Skin of body (tissue), 2 donors: ENCODE measurements around the gene MRPS31. TPM values are rescaled to one million over a fixed set of nuclear protein-coding genes. Genes with fewer than 3 reads are reported as not detected.
A peak's percentile ranks its signal among the peaks of the same experiment; 100 is the strongest.
"Not testable (repeated sequence)": the region's sequence is repeated elsewhere in the genome, so short reads cannot be mapped to it uniquely, and the experiment has no call there.

Experiments
- DNase-seq: peaks from one replicate; lab custom pipeline; 2025; lab: John Stamatoyannopoulos, UW
- total RNA-seq: library from RNA; depleted of rRNA; stranded (reverse); fragments of >200 nt; gene quantifications from one replicate; pipeline ENCODE4 v1.2.3, GENCODE V29; 2014

Gene MRPS31
- total RNA-seq, 1 donor from 2014 or later, result 22.2 TPM

GRCh38 chr13:40762849-40763248 is 8.1 kb downstream of the MRPS31 start:
- DNase-seq, result no peak

DNA sequence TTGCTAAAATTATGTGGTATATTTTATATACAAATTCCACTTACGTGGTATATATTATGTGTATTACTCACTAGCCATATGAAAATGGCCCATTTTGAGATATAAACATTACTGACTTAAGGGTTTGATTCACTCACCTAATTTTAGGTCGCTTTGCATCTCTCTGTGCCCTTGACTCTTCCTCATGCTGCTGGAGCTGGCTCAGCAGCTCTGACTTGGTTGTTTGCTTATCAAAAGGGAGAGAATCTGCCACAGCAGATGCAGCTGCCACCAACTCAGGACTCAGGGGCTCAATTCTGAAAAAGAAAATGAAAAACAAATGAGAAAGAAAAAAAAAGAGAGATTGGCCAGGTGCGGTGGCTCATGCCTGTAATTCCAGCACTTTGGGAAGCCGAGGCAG is 12.2 kb downstream of the MRPS31 start:
- DNase-seq, result no peak

DNA sequence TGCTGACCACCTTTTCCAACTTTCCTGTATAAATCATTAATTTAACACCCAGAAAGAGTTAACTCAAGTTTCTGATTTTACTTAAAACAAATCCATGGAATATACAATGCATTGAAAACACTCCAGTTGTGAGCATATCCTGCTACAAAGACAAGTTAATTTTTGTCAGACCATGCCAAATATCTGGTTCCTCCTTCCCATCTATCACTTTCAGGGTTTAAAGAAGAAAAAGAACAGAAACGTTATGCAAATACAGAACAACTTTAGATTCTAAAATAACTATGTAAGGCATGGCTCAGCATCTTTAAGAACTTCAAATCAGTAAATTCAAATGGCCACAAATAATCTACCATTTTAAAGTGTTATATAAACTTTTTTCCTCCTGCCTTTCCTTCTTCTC is 14.9 kb downstream of the MRPS31 start:
- no peak for DNase-seq

GRCh38 chr13:40755082-40755700 is 15.8 kb downstream of the MRPS31 start:
- no peak for DNase-seq

DNA sequence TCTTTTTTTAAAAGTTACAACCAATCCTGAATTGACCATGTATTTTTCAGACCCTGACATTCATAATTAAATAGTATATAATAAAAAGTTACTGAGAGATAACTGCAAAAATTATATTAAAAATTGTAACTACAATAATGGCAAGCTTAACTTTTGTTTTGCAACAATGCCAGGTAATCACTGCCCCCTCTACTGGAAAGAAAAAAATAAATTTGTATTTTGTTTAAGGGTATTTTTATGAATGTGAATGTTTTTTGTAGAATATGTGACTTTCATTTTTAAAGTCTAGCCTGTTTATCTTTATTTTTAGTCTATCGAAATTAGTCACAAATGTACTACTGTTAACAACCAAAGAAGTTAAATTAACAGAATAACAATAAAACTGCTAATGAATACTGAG is 21.7 kb downstream of the MRPS31 start:
- DNase-seq, result no peak

DNA sequence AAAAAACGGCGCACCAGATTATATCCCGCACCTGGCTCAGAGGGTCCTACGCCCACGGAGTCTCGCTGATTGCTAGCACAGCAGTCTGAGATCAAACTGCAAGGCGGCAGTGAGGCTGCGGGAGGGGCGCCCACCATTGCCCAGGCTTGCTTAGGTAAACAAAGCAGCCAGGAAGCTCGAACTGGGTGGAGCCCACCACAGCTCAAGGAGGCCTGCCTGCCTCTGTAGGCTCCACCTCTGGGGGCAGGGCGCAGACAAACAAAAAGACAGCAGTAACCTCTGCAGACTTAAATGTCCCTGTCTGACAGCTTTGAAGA is 35.8 kb downstream of the MRPS31 start:
- DNase-seq, result not testable (repeated sequence)

DNA sequence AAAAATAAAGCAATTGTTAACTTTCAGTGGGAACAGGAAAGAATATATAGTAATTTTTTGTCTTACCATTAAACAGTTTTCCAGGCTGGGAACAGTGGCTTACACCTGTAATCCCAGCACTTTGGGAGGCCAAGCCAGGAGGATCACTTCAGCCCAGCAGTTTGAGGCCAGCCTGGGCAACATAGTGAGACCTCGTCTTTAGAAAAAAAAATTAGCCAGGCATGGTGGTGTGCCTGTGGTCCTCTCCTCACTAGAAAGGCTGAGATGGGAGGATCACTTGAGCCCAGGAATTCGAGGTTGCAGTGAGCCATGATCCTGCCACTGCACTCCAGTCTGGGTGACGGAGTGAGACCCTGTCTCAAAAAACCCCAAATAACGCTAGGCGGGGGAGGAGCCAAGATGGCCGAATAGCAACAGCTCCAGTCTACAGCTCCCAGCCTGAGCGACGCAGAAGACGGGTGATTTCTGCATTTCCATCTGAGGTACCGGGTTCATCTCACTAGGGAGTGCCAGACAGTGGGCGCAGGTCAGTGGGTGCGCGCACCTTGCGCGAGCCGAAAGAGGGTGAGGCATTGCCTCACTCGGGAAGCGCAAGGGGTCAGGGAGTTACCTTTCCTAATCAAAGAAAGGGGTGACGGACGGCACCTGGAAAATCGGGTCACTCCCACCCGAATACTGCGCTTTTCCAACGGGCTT is 36.3 kb downstream of the MRPS31 start:
- DNase-seq, result not testable (repeated sequence)

- no peak for DNase-seq
These were observed 38.3 kb downstream of the MRPS31 start for GRCh38 chr13:40732658-40733057.

- no peak for DNase-seq
These were observed 42.4 kb downstream of the MRPS31 start for GRCh38 chr13:40728595-40728994.

DNA sequence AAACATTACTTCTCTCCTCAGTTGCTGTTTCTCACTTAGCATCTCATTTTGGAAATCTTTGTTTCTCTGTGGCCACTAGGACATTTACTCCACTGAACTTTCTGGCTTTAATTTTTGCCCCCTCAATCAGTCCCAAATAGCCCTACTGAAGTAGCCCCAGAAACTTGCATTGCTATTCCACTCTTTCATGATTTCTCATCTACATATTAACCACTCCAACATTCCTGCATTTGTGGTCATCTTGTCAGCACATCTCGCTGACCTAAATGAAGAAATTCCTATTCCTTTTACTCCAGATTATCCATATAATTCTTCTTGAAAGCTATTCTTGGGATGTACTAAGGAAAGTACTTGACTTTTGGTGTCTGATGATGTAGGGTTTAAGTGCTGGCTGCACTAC is 56.6 kb downstream of the MRPS31 start:
- not testable (repeated sequence) for DNase-seq

GRCh38 chr13:40706439-40706838 is 64.6 kb downstream of the MRPS31 start:
- no peak for DNase-seq

- DNase-seq, result no peak
These were observed 73.3 kb downstream of the MRPS31 start for GRCh38 chr13:40697711-40698110.

- DNase-seq, result no peak
These were observed 76.6 kb downstream of the MRPS31 start for GRCh38 chr13:40694426-40694825.

GRCh38 chr13:40692946-40693345 is 78.0 kb downstream of the MRPS31 start:
- DNase-seq, result no peak

DNA sequence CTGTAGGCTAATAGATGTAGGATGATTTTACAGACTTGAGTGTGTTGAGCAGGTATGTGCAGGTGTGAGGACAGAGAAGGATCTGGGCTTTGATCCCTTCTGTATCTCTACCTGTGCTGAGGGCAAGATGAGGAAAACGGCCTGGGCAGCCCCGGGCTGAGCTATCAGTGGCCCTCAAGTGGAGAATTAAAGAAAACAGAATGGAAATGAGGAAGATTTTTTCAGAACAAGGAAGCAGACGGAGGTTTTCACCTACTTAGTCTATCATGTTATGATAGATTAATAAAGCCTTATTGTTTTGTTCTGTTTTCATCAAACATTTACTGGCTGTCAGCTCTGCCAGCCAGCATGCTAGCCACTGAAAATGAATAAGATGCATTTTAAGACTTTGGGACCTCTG is 82.2 kb downstream of the MRPS31 start:
- DNase-seq, result no peak

DNA sequence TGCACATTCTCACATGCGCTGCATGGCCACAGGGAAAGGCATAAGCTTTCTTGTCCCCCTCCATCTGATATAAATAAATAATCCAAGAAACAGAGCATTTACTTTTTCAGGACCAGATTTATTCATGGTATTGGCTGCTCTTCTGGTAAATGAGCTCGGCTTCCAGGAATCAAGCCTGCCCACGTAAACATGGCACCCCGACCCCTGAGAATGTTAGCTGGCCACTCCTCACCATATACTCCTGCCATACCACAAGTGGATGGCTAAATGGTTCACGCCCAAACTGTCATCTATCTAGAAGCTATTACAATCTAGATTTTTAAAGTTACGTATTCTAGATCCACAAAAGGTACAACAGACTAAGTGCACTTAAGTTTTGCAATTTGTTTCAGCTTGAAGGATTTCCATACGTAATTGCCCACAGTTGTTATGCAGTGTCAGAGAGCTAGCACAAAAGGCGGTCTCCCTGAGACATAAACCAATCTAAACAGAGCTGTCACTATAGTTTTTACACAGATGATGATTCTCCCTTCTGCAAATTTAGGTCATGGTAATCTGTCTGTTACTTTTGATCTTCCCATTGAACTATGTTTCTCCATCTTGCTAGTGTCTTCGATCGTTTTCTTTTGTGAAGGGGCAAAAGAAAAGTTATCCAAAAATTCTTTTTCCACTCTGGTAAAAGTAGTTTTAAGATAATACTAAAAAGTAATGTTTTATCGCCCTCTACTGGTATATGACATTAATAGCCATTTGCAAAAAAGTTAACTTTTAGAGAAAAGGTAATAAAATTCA is 88.3 kb downstream of the MRPS31 start:
- peak; percentile 16 for DNase-seq

- DNase-seq, result peak; percentile 16
These were observed 89.4 kb downstream of the MRPS31 start for GRCh38 chr13:40681341-40682146.

DNA sequence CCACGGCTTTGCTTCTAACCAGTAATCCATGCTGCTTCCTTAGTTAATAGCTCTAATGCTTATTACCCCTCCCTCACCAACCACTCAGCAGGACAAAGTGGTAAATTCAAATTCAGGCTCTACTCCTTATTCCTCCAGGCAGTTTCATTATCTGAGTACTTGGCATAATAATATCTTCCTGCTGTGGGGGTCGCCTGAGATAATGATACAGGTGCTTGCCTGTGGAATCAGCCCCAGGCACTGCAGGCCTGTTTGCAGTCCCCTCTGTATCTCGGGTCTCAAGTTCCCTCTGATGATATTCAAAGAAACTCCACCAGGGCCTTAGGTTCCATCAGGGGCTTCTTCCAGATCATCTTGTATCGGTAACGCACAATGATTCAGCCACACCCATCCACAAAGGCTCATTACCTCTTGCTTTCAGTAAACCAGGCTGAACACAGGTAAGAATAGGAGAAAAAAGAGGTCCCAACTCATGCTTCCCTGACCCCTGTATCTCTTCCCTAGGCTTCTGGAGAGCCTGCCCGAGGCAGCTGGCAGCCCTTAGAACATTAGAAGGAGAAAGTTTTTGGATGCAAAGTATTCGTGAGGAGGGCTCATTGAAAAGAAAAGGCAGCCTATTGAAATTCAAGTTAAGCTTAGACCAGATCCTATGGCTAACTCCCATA is 90.2 kb downstream of the MRPS31 start:
- no peak for DNase-seq

DNA sequence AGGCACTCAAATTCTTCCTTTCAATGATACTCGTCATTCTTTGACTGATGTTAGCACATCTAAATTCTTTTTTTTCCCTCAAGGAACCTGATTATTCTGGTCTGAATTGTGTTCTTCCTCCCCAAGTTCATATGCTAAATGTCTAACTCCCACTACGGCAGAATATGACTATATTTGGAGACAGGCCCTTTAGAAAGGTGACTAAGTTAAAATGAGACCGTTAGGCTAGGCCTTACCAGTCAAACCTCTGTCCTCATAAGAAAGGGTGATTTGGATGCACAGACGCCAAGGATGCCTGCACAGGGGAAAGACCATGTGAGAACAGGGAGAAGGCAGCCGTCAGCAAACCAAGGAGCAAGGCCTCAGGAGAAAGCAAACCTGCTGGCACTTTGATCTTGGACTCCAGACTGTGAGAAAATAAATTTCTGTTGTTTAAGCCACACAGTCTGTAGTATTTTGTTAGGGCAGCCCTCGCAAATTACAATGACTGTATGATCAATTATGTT is 91.5 kb downstream of the MRPS31 start:
- no peak for DNase-seq
